ENCODE data around the gene ZNF280B.
"Not testable (repeated sequence)": the region's sequence is repeated elsewhere in the genome, so short reads cannot be mapped to it uniquely, and the experiment has no call there.

ZNF280B gene

GRCh38 chr22:22506736-22507135 is 1.8 kb downstream of the ZNF280B start:
- no peak for DNase-seq

GRCh38 chr22:22498267-22498666 is 10.3 kb downstream of the ZNF280B start:
- DNase-seq: no peak

- not testable (repeated sequence) for DNase-seq
Measured at GRCh38 chr22:22491589-22491988, 17.0 kb downstream of the ZNF280B start.

DNA sequence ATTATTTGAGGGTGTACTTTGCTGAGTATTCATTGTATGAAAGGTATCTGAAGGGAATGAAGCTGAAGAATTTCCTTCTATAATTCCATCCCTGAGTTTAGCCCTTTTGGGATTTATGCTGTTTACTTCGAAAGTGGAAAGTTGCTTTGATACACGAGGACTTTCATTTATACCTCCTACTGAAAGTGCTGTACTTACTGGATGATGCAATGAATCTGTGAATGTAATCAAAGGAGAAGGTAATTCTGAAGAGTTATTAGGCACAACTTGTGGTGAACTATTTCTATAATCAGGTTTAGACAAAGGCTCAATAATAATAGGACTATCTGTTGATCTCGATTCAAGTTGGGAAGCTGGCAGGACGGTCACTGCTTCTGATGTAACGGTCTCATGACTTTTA is 19.8 kb downstream of the ZNF280B start:
- no peak for DNase-seq

DNA sequence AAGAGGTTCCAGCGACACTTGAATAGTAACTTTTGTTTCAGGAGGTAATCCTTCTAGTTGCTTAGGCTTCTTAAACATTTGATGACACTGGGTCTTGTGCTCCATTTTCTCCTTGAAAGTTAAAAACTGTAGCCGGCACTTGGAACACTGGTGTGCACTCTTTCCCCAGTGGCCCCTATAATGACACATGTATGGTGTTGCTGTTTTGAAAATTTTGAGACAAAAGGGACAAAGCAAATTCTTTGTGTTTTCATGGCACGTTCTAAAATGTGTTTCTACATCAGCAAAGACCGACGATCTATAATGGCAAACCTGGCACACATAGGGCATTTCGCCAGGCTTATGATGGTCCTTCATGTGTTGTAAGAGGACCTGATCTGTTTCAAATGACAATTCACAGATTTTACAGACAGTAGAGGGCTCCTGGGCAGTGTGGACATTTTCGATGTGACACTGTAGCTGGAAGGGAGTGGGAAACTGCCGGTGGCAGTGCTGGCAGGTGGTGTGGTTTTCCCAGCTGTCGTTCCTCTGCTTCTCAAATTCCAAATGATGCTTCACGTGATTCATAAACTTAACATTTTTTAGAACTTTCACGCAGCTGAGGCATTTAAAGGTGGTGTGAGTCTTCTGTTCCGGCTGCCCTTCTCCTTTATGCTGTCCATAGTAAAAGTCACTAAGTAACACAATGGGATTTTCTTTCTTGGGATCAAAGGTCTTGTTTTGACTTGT is 20.5 kb downstream of the ZNF280B start:
- DNase-seq: no peak

GRCh38 chr22:22487059-22487458 is 21.5 kb downstream of the ZNF280B start:
- no peak for DNase-seq

DNA sequence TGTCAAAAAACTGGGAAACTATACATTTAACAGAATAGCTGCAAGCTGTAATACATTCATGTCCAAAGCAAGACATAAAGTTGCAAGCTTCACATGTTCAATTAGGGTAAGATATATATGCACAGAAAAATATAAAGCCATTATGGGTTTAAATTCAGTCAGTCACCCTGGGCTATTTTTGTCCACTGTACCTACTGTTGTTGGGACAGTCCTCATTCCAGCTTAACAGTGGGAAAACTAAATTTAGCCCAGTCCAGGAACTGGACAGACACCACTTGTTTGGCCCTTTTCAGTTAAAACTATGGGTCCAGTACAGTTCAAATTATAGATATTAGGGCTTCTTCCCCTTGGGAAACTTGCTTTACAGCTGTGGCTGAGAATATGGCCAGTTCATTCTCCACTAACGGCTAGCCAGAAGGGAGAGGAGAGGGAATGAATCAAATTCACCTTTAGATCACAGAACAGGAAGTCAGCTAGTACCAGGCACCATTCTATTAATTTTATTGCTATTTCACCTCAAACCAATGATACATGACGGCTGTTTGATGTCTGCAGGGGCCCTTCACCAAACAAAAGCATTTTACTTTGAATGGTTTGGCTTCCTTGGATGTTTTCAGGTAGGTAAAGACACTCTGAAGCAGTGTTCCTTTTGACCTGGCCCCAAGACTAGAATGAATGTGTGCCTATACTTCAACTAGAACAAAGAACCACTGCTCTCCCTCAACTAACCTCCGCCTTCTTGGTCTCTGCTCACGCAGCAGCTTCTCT is 22.2 kb downstream of the ZNF280B start:
- DNase-seq: no peak

GRCh38 chr22:22485524-22485923 is 23.0 kb downstream of the ZNF280B start:
- no peak for DNase-seq

DNA sequence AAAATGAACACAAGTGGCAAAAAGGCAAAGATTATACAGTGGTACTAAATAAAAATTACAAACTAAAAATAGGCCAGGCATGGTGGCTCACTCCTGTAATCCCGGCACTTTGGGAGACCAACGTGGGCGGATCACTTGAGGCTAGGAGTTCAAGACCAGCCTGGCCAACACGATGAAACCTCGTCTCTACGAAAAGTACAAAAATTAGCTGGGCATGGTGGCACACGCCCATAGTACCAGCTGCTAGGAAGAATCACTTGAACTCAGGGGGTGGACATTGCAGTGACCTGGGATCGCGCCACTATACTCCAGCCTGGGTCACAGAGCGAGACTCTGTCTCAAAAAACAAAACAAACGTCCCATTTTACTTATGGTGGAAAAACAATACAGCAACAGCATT is 24.5 kb downstream of the ZNF280B start:
- no peak for DNase-seq

DNA sequence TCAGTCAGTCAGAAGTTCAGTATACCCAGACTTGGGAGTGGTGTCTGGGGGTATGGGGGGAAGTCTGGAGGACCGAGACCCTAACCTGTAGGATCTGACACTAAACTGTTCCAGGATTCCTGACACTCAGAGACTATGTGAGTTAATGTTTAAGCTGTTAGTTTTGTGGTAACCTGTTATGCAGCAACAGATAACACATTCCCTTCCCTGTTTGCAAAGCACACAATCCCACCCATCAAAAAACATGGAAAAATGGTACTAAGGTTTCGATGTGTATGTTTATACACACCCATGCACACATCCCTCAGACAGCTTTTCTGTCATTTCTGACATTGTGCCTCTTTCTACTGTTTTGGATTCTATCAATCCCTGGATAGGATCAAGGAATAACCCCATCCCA is 27.6 kb downstream of the ZNF280B start:
- no peak for DNase-seq

- no peak for DNase-seq
Measured at GRCh38 chr22:22479999-22480532, 28.5 kb downstream of the ZNF280B start.

DNA sequence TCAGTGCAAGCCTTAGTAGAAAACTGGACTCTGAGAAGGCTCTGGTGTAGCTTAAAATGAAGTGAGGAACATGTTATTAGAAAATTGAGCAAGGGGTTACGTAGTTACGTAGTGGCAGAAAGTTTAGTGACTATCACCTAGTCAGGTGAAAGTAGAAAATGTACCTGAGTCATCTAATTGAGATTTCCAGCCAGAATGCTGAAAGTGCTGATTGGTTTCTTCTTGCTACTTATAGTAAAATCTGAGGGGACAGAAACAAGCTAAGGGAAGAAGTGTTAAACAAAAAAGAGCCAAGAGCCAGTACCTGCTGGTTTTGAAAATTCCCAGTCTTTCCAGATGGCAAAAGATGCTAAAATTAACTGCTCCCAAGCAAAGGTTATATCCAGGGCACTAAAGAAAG is 29.4 kb downstream of the ZNF280B start:
- no peak for DNase-seq

- no peak for DNase-seq
Measured at GRCh38 chr22:22478470-22478869, 30.1 kb downstream of the ZNF280B start.

DNA sequence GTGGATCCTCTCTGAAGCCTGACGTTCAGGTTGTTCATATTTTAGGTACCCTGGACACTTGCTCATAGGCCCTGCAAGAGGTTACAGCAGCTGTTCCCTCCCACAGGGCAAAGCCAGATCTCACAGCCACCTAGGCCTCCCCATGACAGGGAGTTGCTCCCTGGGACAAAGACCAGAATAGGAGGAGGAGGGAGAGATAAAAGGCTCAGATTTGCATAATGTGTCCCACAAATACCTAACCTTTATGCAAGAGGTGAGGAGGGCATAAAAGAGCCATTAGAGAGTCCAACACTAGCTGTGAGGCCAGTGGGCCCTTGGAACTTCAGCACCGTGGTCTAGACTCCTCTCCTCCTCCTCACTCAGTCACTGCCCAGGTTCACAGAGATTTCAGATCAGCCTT is 33.8 kb downstream of the ZNF280B start:
- no peak for DNase-seq

DNA sequence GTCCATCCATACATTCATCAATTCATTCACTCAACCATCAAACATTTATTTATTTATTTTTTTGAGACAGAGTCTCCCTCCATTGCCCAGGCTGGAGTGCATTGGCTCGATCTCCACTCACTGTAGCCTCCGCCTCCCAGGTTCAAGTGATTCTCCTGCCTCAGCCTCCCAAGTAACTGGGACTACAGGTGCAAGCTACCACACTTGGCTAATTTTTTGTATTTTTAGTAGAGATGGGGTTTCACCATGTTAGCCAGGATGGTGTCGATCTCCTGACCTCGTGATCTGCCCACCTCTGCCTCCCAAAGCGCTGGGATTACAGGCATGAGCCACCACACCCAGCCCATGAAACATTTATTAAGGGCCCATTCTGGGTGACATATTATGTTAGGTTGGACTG is 37.4 kb downstream of the ZNF280B start:
- not testable (repeated sequence) for DNase-seq

GRCh38 chr22:22469527-22469926 is 39.0 kb downstream of the ZNF280B start:
- no peak for DNase-seq

DNA sequence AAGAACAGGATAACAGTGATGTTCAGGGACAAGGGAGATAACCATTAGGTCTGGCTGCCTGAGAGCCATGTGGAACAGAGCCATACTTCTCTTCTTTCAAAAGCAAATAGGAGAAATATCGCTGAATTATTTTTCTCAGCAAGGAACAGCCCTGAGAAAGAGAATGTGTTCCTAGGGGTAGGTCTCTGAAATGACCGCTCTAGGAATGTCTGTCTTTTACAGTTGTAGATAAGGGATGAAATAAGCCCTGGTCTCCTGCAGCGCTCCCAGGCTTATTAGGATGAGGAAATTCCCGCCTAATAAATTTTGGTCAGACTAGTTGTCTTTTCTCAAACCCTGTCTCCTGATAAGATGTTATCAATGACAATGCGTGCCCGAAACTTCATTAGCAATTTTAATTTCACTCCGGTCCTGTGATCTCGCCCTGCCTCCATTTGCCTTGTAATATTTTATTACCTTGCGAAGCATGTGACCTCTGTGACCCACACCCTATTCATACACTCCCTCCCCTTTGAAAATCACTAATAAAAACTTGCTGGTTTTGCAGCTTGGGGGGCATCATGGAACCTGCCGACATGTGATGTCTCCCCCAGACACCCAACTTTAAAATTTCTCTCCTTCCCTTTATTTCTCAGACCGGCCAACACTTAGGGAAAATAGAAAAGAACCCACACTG is 39.6 kb downstream of the ZNF280B start:
- DNase-seq: not testable (repeated sequence)

DNA sequence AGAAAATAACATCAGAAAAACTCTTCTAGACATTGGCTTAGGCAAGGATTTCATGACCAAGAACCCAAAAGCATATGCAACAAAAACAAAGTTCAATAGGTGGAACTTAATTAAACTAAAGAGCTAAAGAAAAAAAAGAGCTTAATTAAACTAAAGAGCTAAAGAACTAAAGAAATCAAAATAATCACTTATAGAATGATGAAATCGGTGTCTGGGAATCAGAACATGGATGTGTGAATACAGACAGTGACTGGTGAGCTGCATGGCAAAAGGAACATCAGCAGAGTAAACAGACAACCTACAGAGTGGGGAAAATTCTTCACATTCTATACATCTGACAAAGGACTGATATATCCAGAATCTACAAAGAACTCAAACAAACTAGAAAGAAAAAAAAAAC is 41.4 kb downstream of the ZNF280B start:
- no peak for DNase-seq

DNA sequence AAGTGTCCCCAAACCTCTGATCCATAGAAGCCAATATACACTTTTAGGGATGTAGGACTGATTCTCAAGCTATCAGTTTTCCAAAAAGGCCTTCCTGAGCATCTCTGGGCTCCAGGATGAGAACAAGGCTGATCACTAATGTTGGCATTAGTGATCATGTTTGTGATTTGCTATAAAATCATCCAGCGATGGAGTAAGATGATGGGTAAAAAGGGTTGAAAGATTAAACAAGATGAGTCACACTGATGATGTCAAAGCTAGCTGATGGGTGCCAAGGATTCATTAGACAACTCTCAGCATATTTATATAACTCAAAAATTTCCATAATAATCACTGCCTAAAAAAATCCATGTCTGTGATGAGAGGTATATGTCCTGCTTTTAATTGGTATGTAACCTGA is 42.8 kb downstream of the ZNF280B start:
- no peak for DNase-seq

- no peak for DNase-seq
Measured at GRCh38 chr22:22465094-22465602, 43.4 kb downstream of the ZNF280B start.

GRCh38 chr22:22464541-22465054 is 43.9 kb downstream of the ZNF280B start:
- no peak for DNase-seq

- DNase-seq: peak; percentile 84
Measured at GRCh38 chr22:22463855-22464540, 44.5 kb downstream of the ZNF280B start.
